OCI-LY3 (cell line): ENCODE results near the gene ASPG.

Experiments used
- EZH2phosphoT487 ChIP-seq: fragments of 200-600 bp; shearing (Covaris generic); IDR thresholded peaks from 2 replicates; pipeline ENCODE4 v1.6.1; 2018; ENCODE audit warnings: antibody characterized with exemption, mixed run types, low read depth
- TF ChIP-seq, protein P1 (sequence below): fragments of 200-600, 300-600 bp; sonication (generic); IDR thresholded peaks from 2 replicates; pipeline ENCODE4 v1.5.1; 2014; ENCODE audit warnings: antibody characterized with exemption, low read length, low read depth

DNA sequence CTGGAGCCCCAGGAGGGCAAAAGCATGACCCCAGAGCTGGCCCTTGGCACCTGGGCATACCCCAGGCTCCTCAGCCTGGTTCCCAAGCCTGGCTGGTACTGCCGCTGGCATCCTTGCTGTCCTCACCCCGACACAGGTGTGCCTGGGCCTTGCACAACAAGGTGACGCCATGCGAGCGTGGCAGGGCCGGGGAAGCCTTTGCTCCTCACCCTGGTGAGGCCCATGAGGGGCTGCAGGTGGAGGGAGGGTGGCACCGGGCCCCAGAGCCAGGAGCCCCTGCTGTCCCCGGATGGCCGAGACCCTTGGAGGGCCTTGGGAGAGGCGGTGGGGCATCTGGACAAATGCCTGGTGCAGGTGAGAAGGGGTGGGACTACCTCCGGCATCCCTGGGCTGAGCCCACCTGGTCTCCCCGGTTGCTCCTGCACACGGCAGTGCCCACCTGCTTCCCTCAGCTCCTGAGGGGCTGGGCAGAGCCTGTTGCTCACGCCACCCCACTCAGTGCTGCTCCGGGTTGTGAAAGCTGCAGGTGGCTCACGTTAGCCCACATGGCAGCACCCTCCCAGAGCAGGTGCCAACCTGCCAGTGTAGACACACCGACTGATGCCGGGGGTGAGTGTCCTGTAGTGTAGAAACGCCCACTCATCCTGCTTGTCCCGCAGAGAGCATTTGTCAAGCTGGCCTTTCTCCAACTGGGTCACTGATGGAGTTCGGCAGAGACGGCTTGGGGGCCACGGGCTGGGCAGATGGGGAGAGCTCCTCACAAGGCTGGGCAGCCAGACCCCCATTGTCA, 28.3 kb downstream of the ASPG start:
- TF ChIP-seq, protein P1, sequence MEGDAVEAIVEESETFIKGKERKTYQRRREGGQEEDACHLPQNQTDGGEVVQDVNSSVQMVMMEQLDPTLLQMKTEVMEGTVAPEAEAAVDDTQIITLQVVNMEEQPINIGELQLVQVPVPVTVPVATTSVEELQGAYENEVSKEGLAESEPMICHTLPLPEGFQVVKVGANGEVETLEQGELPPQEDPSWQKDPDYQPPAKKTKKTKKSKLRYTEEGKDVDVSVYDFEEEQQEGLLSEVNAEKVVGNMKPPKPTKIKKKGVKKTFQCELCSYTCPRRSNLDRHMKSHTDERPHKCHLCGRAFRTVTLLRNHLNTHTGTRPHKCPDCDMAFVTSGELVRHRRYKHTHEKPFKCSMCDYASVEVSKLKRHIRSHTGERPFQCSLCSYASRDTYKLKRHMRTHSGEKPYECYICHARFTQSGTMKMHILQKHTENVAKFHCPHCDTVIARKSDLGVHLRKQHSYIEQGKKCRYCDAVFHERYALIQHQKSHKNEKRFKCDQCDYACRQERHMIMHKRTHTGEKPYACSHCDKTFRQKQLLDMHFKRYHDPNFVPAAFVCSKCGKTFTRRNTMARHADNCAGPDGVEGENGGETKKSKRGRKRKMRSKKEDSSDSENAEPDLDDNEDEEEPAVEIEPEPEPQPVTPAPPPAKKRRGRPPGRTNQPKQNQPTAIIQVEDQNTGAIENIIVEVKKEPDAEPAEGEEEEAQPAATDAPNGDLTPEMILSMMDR: no peak
- no peak for TF ChIP-seq EZH2phosphoT487
